T-helper 2 cell treated with Interferon-gamma antibody and Interleukin-4, amounts not matched to agents 5 μg/mL and 100 μg/mL, for 36 hours (primary cell): ENCODE results near the gene MYH6.
"Not testable (repeated sequence)": the region's sequence is repeated elsewhere in the genome, so short reads cannot be mapped to it uniquely, and the experiment has no call there.

Source experiments
- DNase-seq: peaks from one replicate; pipeline ENCODE4 v3.0.0; 2021; ENCODE audit warnings: low spot score
- H3K27ac Mint-ChIP-seq: one replicate; pipeline ENCODE4 v1.8.0; 2021; ENCODE audit warnings: mild to moderate bottlenecking, mixed read lengths
- H3K27me3 Mint-ChIP-seq: one replicate; pipeline ENCODE4 v1.8.0; 2021; ENCODE audit warnings: low read depth, mixed read lengths
- H3K36me3 Mint-ChIP-seq: one replicate; pipeline ENCODE4 v1.8.0; 2021; ENCODE audit warnings: low read depth, mixed read lengths
- H3K4me1 Mint-ChIP-seq: one replicate; pipeline ENCODE4 v1.8.0; 2021; ENCODE audit warnings: low read depth, mixed read lengths
- H3K4me3 Mint-ChIP-seq: one replicate; pipeline ENCODE4 v1.8.0; 2022; ENCODE audit warnings: mild to moderate bottlenecking, moderate library complexity, mixed read lengths
- H3K9me3 Mint-ChIP-seq: one replicate; pipeline ENCODE4 v1.8.0; 2021; ENCODE audit warnings: mixed read lengths

Gene MYH6

DNA sequence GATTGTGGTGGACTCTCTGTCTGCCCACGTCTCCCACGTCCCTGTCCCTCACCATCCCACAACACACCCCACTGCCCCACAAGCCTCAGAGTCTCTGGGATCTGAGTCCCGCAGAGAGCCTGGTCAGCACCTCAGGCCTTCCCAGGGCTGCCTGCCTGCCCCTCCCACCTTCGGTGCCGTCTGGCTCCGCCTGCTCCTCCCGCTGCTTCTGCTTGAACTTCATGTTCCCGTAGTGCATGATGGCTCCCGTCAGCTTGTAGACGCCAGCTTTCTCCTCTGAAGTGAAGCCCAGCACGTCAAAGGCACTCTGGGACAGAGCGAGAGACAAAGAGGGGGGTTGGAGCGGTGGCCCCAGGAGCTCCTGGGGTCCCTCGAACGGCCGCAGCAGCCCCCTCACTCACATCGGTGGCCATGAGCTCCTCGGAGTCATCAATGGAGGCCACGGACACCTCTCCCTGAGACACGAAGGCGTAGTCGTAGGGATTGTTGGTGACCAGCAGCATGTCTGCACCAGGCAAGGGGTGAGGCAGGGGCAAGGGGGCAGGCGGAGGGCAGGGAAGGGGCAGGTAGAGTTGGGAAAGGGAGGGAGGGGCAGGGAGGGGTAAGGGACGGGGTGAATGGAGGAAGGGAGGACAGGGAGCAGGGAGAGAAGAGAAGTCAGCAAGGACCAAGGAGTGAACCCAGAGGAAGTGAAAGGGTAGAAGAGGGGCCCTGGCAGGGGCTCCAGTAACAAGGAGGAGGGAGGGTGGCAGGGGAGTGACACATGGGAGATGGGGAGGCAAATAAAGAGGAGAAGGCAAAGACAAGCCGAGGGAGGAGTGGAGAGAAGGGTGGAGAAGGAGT is 5.6 kb downstream of the MYH6 start:
- DNase-seq: no peak
- H3K9me3 Mint-ChIP-seq: no peaks in the 10 kb centered on the region
- H3K36me3 Mint-ChIP-seq: no peaks in the 10 kb centered on the region
- H3K4me3 Mint-ChIP-seq: no peak overlapping the region
- H3K27ac Mint-ChIP-seq: no peak overlapping the region
- H3K4me1 Mint-ChIP-seq: no peaks in the 10 kb centered on the region
- no peaks in the 10 kb centered on the region for H3K27me3 Mint-ChIP-seq

DNA sequence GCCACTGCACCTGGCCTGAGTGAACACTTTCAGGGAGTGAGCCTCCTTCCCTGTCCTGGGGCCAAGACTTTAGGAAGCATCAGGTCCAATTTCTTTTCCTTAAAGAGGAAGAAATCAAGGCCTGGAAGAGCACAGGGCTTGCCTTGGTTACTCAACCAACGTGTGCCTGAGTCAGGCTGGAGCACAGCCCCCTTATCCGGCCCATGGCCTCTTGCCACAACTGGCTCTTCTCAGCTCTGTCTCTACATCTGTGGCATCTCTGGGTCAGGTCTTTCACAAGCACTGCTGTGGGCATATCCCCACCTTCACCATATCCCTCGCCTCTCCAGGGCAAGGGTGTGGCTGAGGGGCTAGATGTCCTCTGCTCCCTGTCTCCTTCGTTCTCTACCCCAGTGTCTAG is 6.8 kb downstream of the MYH6 start:
- no peak for DNase-seq
- H3K27ac Mint-ChIP-seq: peak overlapping the region; percentile 31
- H3K27me3 Mint-ChIP-seq: no peaks in the 10 kb centered on the region
- no peaks in the 10 kb centered on the region for H3K9me3 Mint-ChIP-seq
- no peak overlapping the region for H3K4me3 Mint-ChIP-seq
- H3K36me3 Mint-ChIP-seq: no peaks in the 10 kb centered on the region
- H3K4me1 Mint-ChIP-seq: no peaks in the 10 kb centered on the region

DNA sequence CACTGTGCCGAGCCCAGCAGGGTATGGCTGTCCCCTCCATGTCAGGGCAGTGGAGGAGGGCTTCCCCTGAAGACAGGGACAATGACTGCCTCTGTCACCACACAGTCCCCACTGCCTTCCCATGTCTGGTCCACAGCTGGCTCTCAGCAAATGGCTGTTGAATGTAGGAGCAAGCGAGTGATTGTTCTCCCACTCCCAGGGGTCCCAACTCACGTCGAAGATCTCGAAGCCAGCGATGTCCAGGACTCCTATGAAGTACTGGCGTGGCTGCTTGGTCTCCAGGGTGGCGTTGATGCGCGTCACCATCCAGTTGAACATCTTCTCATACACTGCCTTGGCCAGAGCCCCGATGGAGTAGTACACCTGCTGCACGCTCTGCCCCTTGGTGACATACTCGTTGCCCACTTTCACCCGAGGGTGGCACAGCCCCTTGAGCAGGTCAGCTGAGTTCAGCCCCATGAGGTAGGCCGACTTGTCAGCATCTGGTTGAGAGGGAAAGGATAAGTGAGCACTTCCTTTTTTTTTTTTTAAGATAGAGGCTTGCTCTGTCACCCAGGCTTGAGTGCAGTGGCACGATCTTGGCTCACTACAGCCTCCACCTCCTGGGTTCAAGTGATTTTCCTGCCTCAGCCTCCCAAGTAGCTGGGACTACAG is 7.5 kb downstream of the MYH6 start:
- not testable (repeated sequence) for H3K27ac Mint-ChIP-seq, H3K4me3 Mint-ChIP-seq, DNase-seq, H3K36me3 Mint-ChIP-seq, H3K27me3 Mint-ChIP-seq, H3K9me3 Mint-ChIP-seq, H3K4me1 Mint-ChIP-seq

DNA sequence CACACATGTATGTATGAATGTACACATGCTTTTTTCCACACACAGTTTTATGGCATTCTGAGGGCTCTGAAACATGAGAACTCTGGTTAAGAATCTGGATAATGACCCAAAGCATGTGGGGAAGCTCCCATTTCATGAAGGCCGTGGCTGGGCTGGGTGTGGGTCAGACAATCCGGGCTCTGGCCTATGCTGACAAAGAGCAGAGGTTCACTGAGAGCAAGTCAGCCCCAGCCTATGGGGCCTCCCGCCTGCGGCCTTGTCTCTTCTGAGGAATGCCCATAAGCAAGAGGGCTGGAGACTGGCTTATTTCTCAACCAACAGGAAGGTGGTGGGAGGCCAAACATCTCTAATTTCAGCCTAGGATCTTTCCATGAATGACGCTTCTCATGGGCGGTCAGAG is 8.5 kb downstream of the MYH6 start:
- H3K4me1 Mint-ChIP-seq: no peaks in the 10 kb centered on the region
- no peak for DNase-seq
- H3K27ac Mint-ChIP-seq: no peak overlapping the region
- no peak overlapping the region for H3K4me3 Mint-ChIP-seq
- no peaks in the 10 kb centered on the region for H3K36me3 Mint-ChIP-seq
- H3K9me3 Mint-ChIP-seq: no peaks in the 10 kb centered on the region
- no peaks in the 10 kb centered on the region for H3K27me3 Mint-ChIP-seq

DNA sequence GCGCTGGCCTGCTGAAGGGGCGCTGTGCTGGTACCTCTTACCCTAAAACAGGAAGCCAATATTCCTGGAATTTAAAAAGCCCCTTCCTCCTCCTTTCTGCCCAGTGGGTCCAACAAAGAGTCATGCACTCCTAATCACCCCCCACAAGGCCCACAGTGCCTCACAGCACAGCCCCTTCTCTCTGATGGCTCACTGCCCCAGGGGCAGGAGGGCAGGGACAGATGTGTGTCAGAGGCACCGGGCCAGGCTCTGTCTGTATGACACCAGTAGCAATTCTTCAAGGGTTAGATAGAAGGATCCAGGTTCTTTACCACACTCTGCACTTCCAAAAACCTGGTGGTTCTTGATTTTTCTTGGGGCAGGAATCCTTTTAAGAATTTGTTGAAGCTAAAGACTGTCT is 8.9 kb downstream of the MYH6 start:
- Mint-ChIP-seq H3K36me3 (no peaks in the 10 kb centered on the region), H3K9me3 (no peaks in the 10 kb centered on the region), H3K27ac (no peak overlapping the region), H3K4me1 (no peaks in the 10 kb centered on the region), H3K4me3 (no peak overlapping the region), H3K27me3 (no peaks in the 10 kb centered on the region)
- no peak for DNase-seq

DNA sequence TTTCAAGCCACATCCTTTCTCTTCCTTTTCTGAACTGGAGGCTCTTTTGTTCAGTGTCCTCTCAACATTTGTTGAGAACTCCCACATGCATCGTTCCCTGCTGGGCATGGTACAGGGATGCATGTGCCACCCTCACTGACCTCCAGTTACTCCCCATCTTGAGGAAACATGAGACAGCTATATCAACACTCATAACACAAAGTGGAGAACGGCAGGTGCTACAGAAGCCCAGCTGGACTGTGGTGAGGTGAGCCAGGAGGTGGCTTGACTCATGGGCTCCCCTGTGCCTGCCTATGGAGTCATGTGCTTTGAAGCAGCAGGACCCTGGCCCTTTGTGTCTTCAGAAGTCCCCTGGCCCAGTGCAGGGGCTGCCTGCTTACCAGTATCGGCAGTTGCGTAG is 9.7 kb downstream of the MYH6 start:
- H3K9me3 Mint-ChIP-seq: no peaks in the 10 kb centered on the region
- no peaks in the 10 kb centered on the region for H3K27me3 Mint-ChIP-seq
- DNase-seq: no peak
- no peaks in the 10 kb centered on the region for H3K36me3 Mint-ChIP-seq
- no peaks in the 10 kb centered on the region for H3K4me1 Mint-ChIP-seq
- no peak overlapping the region for H3K4me3 Mint-ChIP-seq
- no peak overlapping the region for H3K27ac Mint-ChIP-seq

DNA sequence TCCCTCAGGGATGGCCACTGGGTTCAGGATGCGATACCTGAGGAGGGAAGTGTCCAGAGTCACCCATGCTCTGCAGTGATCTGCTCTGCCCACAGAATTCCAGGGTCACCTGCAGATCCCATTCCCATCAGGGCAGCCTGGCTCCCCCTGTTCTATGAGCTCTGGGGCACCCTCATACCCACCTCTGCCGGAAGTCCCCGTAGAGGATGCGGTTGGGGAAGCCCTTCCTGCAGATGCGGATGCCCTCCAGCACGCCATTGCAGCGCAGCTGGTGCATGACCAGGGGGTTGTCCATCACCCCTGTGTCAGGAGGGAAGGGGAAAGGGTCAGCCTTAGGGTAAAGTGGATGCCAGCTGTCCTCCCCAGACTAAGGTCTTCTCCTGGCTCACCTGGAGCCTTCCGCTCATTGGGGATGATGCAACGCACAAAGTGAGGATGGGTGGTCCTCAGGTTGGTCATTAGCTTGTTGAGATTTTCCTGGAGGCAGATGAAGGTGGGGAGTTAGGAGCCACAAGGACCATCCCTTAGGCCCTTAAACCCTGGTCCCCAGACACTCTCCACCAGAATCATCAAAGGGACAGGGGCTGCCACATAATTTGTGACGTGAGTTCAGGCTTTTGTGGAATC is 11.2 kb downstream of the MYH6 start:
- DNase-seq: no peak
- no peak overlapping the region for H3K27ac Mint-ChIP-seq
- H3K9me3 Mint-ChIP-seq: no peaks in the 10 kb centered on the region
- no peaks in the 10 kb centered on the region for H3K27me3 Mint-ChIP-seq
- no peaks in the 10 kb centered on the region for H3K4me1 Mint-ChIP-seq
- H3K36me3 Mint-ChIP-seq: no peaks in the 10 kb centered on the region
- no peak overlapping the region for H3K4me3 Mint-ChIP-seq

DNA sequence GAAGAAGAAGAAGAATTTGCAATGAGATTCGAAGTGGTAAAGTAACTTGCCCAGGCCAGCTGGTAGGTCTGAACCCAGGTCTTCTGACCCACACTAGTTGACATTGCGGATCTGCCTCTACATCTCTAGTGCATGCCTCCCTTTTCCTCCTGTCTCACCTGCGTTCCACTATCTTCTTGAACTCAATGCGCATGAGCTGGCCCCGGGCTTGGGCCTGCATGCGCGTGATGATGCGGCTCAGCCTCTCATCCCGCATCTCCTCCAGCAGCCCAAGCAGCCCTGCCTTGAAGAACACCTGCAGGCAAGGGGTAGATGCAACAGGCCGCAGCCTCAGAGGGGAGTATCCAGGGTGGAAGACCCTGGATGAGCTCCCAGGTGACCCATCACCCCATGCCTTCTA is 11.9 kb downstream of the MYH6 start:
- no peaks in the 10 kb centered on the region for H3K9me3 Mint-ChIP-seq
- no peak overlapping the region for H3K4me3 Mint-ChIP-seq
- no peak for DNase-seq
- no peaks in the 10 kb centered on the region for H3K36me3 Mint-ChIP-seq
- no peak overlapping the region for H3K27ac Mint-ChIP-seq
- H3K27me3 Mint-ChIP-seq: no peaks in the 10 kb centered on the region
- H3K4me1 Mint-ChIP-seq: no peaks in the 10 kb centered on the region

DNA sequence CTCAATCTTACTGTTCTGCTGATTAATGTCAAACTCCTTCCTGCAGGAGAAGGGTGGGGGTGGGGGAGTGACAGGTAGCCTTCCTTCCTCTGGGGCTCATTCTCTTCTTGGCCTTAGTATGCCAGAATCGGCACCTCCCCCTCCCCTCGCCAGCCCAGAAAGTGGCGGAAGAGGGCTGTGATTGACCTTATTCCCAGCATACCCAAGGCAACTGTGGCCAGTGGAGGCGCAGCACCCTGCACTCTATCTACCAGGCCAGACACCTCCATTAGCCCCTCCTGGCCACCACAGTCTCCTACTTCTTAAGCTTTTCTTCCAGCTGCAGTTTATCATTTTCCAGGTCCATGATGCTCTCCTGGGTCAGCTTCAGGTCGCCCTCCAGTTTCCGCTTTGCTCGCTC is 15.5 kb downstream of the MYH6 start:
- Mint-ChIP-seq H3K27ac (no peak overlapping the region), H3K27me3 (no peaks in the 10 kb centered on the region), H3K36me3 (no peaks in the 10 kb centered on the region)

DNA sequence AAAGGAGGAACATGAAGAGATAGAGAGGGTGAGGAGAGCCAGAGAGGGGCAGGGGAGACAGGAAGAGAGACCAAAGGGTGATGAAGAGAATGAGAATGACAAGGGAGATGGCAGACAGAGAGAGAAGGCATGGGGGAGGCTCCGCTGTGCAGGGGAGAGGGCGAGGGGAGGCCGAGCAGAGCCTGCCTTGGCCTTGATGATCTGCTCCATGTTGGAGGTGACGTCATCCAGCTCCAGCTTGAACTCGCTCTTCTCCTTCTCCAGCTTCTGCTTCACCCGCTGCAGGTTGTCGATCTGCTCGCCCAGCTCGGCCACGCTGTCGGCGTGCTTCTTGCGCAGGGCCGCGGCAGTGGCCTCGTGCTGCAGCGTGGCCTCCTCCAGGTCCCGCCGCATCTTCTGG is 18.2 kb downstream of the MYH6 start:
- H3K9me3 Mint-ChIP-seq, H3K4me1 Mint-ChIP-seq: not testable (repeated sequence)

More for the DNA sequence above, 15.5 kb downstream of the MYH6 start:
- Mint-ChIP-seq H3K9me3 (no peaks in the 10 kb centered on the region), H3K4me1 (no peaks in the 10 kb centered on the region), H3K4me3 (no peak overlapping the region)
- no peak for DNase-seq

DNA sequence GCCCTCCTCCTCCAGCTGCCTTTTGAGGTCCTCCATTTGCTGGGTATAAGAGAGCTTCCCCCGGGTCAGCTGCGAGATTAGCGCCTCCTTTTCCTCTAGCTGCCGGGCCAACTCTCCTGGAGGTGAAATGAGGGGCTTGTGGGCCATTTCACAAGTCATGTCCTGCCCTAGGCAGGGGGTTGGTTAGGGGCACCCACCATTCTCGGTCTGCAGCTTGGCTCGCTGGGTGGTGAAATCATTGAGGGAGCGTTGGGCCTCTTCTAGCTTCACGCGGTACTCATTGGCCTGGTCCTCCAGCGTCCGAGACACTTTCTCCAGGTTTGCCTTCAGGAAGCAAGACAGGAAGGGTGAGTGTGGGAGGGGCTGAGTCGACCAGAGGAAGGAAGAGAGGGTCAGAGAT is 18.7 kb downstream of the MYH6 start:
- Mint-ChIP-seq H3K27me3 (no peaks in the 10 kb centered on the region), H3K4me3 (no peak overlapping the region), H3K9me3 (no peaks in the 10 kb centered on the region), H3K4me1 (no peaks in the 10 kb centered on the region), H3K36me3 (no peaks in the 10 kb centered on the region), H3K27ac (no peak overlapping the region)
- DNase-seq: no peak

More for the DNA sequence above, 18.2 kb downstream of the MYH6 start:
- DNase-seq, H3K4me3 Mint-ChIP-seq, H3K27ac Mint-ChIP-seq, H3K27me3 Mint-ChIP-seq, H3K36me3 Mint-ChIP-seq: not testable (repeated sequence)

DNA sequence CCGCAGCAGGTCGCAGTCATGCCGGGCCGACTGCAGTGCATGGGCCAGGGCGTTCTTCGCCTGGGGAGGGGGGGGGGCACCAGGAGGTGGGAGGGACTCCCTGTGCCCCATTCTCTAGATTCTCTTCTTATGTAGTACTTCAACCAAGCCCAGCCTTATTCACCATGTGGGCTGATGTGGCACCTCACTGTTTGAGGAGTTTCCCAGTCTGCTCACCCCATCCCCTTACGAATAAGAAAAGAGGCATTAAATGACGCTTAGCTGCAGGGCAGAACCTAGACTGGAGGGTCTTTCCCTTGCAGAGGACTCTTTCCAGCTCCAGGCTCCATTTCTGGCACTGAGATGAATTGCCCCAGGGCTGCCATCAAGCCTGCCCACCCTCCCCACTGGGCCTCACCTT is 19.1 kb downstream of the MYH6 start:
- no peaks in the 10 kb centered on the region for H3K27me3 Mint-ChIP-seq

DNA sequence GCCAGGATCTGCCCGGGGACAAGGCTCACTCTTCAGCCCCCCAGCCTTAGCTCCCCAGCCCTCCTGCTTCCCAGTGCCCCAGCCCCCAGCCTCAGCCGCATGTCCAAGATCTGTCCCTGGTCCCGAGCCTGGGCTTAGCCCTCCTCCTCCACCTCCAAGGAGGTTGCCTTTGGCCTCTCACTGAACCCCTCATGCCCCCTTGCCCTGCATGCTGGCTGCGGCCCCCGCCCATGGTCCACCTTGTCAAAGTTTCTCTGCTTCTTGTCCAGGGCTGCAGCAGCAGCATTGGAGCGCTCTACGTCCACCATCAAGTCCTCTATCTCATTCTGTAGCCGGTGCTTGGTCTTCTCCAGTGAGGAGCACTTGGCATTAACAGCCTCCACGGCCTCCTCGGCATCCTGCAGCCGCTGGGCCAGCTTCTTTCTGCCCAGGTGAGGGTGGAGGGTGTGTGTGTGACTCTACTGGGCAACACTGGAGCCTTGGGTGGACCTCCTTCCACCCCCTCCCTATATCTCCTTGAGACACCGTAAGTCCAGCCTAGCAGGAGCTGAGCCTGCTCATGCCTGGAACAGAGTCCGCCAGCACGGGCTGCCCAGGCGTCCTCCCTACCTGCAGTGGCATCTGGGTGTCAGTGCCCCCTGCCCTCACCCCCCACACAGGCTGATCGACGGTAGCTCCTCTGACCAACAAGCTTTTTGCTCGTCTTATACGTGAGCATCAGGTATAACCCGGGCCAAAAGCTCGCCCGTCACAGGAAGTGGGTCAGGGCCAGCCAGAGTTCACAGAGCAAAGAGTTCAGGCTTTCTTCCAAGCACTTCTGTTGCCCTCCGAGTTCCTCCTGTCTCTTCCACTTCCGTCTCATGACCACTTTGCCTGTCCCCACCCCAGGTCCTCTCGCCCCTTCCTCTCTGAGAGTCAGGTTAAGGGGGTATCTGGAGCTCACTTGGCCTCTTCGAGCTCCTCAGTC is 19.9 kb downstream of the MYH6 start:
- Mint-ChIP-seq H3K4me3 (no peak overlapping the region), H3K27me3 (no peaks in the 10 kb centered on the region), H3K4me1 (no peaks in the 10 kb centered on the region), H3K36me3 (no peaks in the 10 kb centered on the region), H3K9me3 (no peaks in the 10 kb centered on the region), H3K27ac (no peak overlapping the region)
- DNase-seq: no peak

More for the DNA sequence above, 19.1 kb downstream of the MYH6 start:
- no peak overlapping the region for H3K27ac Mint-ChIP-seq
- H3K4me3 Mint-ChIP-seq: no peak overlapping the region
- no peaks in the 10 kb centered on the region for H3K4me1 Mint-ChIP-seq
- no peaks in the 10 kb centered on the region for H3K9me3 Mint-ChIP-seq
- no peak for DNase-seq
- H3K36me3 Mint-ChIP-seq: no peaks in the 10 kb centered on the region
